Smooth muscle cell (in vitro differentiated cells): ENCODE results near the gene FER. TPM values are rescaled to one million over a fixed set of nuclear protein-coding genes. Genes with fewer than 3 reads are reported as not detected.

Experiments used
- DNase-seq: peaks from one replicate; lab custom pipeline; 2025; ENCODE audit not compliant: unreplicated experiment; lab: John Stamatoyannopoulos, UW
- H2AFZ ChIP-seq: fragments of 200-600 bp; sonication (generic); 2 replicates; pipeline ENCODE4 v1.6.0; 2016; ENCODE audit warnings: antibody characterized with exemption, low read depth, mild to moderate bottlenecking
- H3F3A ChIP-seq: fragments of 200-600 bp; sonication (generic); 2 replicates; pipeline ENCODE4 v1.6.0; 2017; ENCODE audit warnings: antibody characterized with exemption, low read depth
- H3K27ac ChIP-seq: fragments of 200-600 bp; sonication (generic); 2 replicates; pipeline ENCODE4 v1.5.1; 2016; ENCODE audit warnings: low read depth, mild to moderate bottlenecking
- H3K27me3 ChIP-seq: fragments of 200-600 bp; sonication (generic); 2 replicates; pipeline ENCODE4 v1.6.1; 2016; ENCODE audit warnings: low read depth, mild to moderate bottlenecking
- H3K36me3 ChIP-seq: fragments of 200-600 bp; sonication (generic); 2 replicates; pipeline ENCODE4 v1.5.1; 2016; ENCODE audit warnings: low read depth
- H3K4me1 ChIP-seq: fragments of 200-600 bp; sonication (generic); 2 replicates; pipeline ENCODE4 v1.5.1; 2016; ENCODE audit warnings: low read depth
- H3K4me2 ChIP-seq: fragments of 200-600 bp; sonication (generic); 2 replicates; pipeline ENCODE4 v1.6.0; 2016; ENCODE audit warnings: mild to moderate bottlenecking
- H3K4me3 ChIP-seq: fragments of 200-600 bp; sonication (generic); 2 replicates; pipeline ENCODE4 v1.5.1; 2016; ENCODE audit warnings: mild to moderate bottlenecking
- H3K79me2 ChIP-seq: fragments of 200-600 bp; sonication (generic); 2 replicates; pipeline ENCODE4 v1.6.0; 2016; ENCODE audit warnings: low read depth, mild to moderate bottlenecking
- H3K9ac ChIP-seq: fragments of 200-600 bp; sonication (generic); 2 replicates; pipeline ENCODE4 v1.6.0; 2016; ENCODE audit warnings: low read depth
- H3K9me3 ChIP-seq: fragments of 200-600 bp; sonication (generic); replicated peaks from 2 replicates; pipeline ENCODE4 v1.5.1; 2016; ENCODE audit warnings: low read depth
- H4K20me1 ChIP-seq: fragments of 200-600 bp; sonication (generic); 2 replicates; pipeline ENCODE4 v1.6.0; 2016; ENCODE audit warnings: low read depth
- CTCF ChIP-seq: fragments of 200-600 bp; sonication (generic); IDR thresholded peaks from 2 replicates; pipeline ENCODE4 v1.5.1; 2017; ENCODE audit warnings: borderline replicate concordance, mild to moderate bottlenecking, antibody characterized with exemption; ENCODE audit not compliant: insufficient read depth, poor library complexity, severe bottlenecking
- WGBS: methylation state at CpG from one replicate; pipeline ENCODE4 v1.1.7; 2016; ENCODE audit warnings: low lambda C conversion rate; 5-methylcytosine and 5-hydroxymethylcytosine counted together
- polyA plus RNA-seq: library from polyadenylated mRNA; unstranded; fragments of >200 nt; fragmentation: Nextera tagmentation; extraction: Ambion mirVana; gene quantifications from 2 replicates; pipeline ENCODE4 v1.2.1, GENCODE V29; 2016
- total RNA-seq: library from RNA; depleted of rRNA; stranded (reverse); fragments of >200 nt; gene quantifications from 2 replicates; pipeline ENCODE4 v1.2.3, GENCODE V29; 2014

The FER gene
- total and polyA plus RNA-seq, 2 experiments from 2014 or later, result 15.6 to 16.4 TPM

- H3K4me1 ChIP-seq, result no peaks in the 10 kb centered on the region
- H3F3A ChIP-seq, result no peaks in the 10 kb centered on the region
- DNase-seq, result no peak
- no peak for TF ChIP-seq CTCF
- H3K9ac ChIP-seq, result no peak overlapping the region
- no peaks in the 10 kb centered on the region for H3K79me2 ChIP-seq
- no peaks in the 10 kb centered on the region for H4K20me1 ChIP-seq
- H3K4me2 ChIP-seq, result no peak overlapping the region
- no peaks in the 10 kb centered on the region for H3K27me3 ChIP-seq
- no peak overlapping the region for H3K4me3 ChIP-seq
- H2AFZ ChIP-seq, result no peak overlapping the region
- no peaks in the 10 kb centered on the region for H3K36me3 ChIP-seq
- WGBS, result 98% methylated on average over 2 of the region's 2 CpGs
- H3K27ac ChIP-seq, result no peak overlapping the region
- no peaks in the 10 kb centered on the region for H3K9me3 ChIP-seq
Observed at GRCh38 chr5:109177227-109177626, 429.5 kb downstream of the FER start.

GRCh38 chr5:109177782-109178181 is 430.1 kb downstream of the FER start:
- H3K36me3 ChIP-seq, result no peaks in the 10 kb centered on the region
- no peak overlapping the region for H3K27ac ChIP-seq
- no peaks in the 10 kb centered on the region for H3K27me3 ChIP-seq
- H2AFZ ChIP-seq, result no peak overlapping the region
- H4K20me1 ChIP-seq, result no peaks in the 10 kb centered on the region
- H3K4me1 ChIP-seq, result no peaks in the 10 kb centered on the region
- DNase-seq, result no peak
- no peaks in the 10 kb centered on the region for H3F3A ChIP-seq
- H3K9ac ChIP-seq, result no peak overlapping the region
- H3K79me2 ChIP-seq, result no peaks in the 10 kb centered on the region
- H3K4me2 ChIP-seq, result no peak overlapping the region
- no peak for TF ChIP-seq CTCF
- no peaks in the 10 kb centered on the region for H3K9me3 ChIP-seq
- H3K4me3 ChIP-seq, result no peak overlapping the region

GRCh38 chr5:109180668-109181067 is 433.0 kb downstream of the FER start:
- Histone ChIP-seq H3K36me3 (no peaks in the 10 kb centered on the region), H4K20me1 (no peaks in the 10 kb centered on the region), H3K4me3 (no peak overlapping the region), H3K4me2 (no peak overlapping the region), H3K79me2 (no peaks in the 10 kb centered on the region), H3K27ac (no peak overlapping the region), H3K27me3 (no peaks in the 10 kb centered on the region), H3K9me3 (no peaks in the 10 kb centered on the region), H3F3A (no peaks in the 10 kb centered on the region), H2AFZ (no peak overlapping the region), H3K9ac (no peak overlapping the region), H3K4me1 (no peaks in the 10 kb centered on the region)
- TF ChIP-seq CTCF, result no peak
- DNase-seq, result no peak
- 98% methylated on average over 4 of the region's 4 CpGs for WGBS

GRCh38 chr5:109186759-109187158 is 439.1 kb downstream of the FER start:
- Histone ChIP-seq H2AFZ (no peak overlapping the region), H3K4me1 (peaks cover 7% of the 10 kb centered on the region), H3K27ac (no peak overlapping the region), H3K4me2 (no peak overlapping the region), H3K27me3 (no peaks in the 10 kb centered on the region), H3F3A (no peaks in the 10 kb centered on the region), H3K79me2 (no peaks in the 10 kb centered on the region), H3K9me3 (no peaks in the 10 kb centered on the region), H4K20me1 (no peaks in the 10 kb centered on the region), H3K9ac (no peak overlapping the region), H3K4me3 (no peak overlapping the region), H3K36me3 (no peaks in the 10 kb centered on the region)
- no peak for TF ChIP-seq CTCF
- 96% methylated on average over 3 of the region's 3 CpGs for WGBS
- no peak for DNase-seq
